Measurements from ENCODE around the gene LCOR.

The LCOR gene

DNA sequence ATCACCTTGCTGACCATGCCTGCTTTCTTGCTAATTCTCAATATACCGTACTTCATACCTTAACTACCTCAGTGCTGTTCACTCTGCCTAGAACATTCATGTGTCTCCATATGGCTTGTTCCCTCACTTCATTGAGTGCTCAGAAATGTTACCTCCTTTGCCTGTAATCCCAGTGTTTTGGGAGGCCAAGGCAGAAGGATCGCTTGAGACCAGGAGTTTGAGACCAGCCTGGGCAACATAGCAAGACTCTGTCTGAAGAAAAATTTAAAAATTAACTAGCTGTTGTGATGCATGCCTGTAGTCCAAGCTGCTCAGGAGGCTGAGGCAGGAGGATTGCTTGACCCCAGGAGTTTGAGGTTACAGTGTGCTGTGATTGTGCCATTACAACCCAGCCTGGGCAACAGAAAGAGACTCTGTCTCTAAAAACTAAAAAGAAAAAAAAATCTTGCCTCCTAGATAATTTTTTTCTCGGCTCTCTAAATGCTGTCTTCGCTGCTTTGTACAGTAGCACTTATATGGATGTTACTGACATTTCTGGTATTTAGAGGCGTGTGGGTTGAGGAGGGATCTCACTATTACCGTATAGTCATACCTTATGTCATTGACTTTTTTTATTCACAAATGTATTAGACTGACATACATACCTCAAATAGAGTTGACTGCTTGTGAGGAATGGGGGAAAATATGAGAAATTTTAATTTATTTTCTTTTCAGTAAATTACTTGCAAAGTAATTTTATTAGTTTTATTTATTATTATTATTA, 63.7 kb downstream of the LCOR start:
- Mint-ChIP-seq H3K9me3 (no peaks in the 10 kb centered on the region), H3K36me3 (peaks cover 6% of the 10 kb centered on the region), H3K4me1 (peaks cover 60% of the 10 kb centered on the region), H3K27ac (no peak overlapping the region), H3K4me3 (no peak overlapping the region)
- DNase-seq (ENCODE audit: low spot score in 2 of 2) (no peak), ATAC-seq (peak; percentile 72)

GRCh38 chr10:96896884-96897589, 64.9 kb downstream of the LCOR start:
- Mint-ChIP-seq H3K9me3 (no peaks in the 10 kb centered on the region), H3K36me3 (peaks cover 6% of the 10 kb centered on the region), H3K4me1 (peaks cover 58% of the 10 kb centered on the region), H3K27ac (no peak overlapping the region), H3K4me3 (peak overlapping the region; percentile 17)
- DNase-seq (ENCODE audit: low spot score in 2 of 2) (no peak), ATAC-seq (peak; percentile 92)

DNA sequence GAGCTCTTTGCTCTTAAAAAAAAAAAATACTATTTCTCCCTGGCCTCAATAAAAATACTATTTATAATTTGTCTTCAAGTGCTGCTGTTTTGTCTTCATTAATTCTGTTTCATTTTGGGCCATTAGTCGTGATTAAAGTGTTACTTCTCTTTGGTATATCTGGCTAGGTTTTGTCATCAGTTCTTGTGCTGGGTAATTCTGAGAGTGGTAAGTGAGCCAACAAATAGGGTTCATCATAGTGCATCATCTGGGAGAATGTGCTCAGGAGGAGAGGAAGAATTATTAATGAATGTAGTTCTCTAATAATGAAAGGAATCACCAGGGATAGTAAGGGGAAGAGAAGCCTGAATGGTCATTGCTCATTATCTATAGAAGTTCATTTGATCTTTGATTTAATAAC, 70.0 kb downstream of the LCOR start:
- Mint-ChIP-seq H3K36me3 (no peaks in the 10 kb centered on the region), H3K4me1 (peaks cover 51% of the 10 kb centered on the region), H3K27ac (no peak overlapping the region), H3K9me3 (no peaks in the 10 kb centered on the region), H3K4me3 (peak overlapping the region; percentile 3)
- no peak for DNase-seq (ENCODE audit: low spot score in 2 of 2)
- ATAC-seq, result peak; percentile 56

DNA sequence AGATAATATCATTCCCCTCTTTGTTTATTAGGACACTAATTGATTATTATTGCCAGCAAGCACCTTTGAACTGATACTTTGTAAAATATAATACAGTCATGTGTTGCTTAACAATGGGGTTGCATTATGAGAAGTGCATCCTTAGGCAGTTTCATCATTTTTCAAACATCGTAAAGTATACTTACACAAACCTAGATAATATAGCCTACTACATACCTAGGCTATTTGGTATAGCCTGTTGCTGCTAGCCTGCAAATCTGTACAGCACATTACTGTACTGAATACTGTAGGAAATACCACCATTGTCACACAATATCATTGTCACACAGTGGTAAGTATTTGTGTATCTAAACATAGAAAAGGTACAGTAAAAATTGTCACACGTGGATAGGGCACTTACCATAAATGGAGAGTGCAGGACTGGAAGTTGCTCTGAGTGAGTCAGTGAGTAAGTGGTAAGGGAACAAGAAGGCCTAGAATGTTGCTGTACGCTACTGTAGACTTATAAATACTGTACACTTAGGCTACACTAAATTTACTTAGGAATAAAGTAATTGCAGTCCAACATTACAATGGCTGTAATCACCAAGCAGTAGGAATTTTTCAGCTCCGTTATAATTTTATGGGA, 70.7 kb downstream of the LCOR start:
- H3K36me3 Mint-ChIP-seq, result peaks cover 5% of the 10 kb centered on the region
- no peak for DNase-seq (ENCODE audit: low spot score in 2 of 2)
- H3K27ac Mint-ChIP-seq, result no peak overlapping the region
- peaks cover 45% of the 10 kb centered on the region for H3K4me1 Mint-ChIP-seq
- ATAC-seq, result peak; percentile 69
- H3K4me3 Mint-ChIP-seq, result no peak overlapping the region
- no peaks in the 10 kb centered on the region for H3K9me3 Mint-ChIP-seq

GRCh38 chr10:96904648-96905047, 72.5 kb downstream of the LCOR start:
- Mint-ChIP-seq H3K9me3 (no peaks in the 10 kb centered on the region), H3K4me1 (peaks cover 37% of the 10 kb centered on the region), H3K36me3 (peaks cover 16% of the 10 kb centered on the region), H3K27ac (no peak overlapping the region), H3K4me3 (no peak overlapping the region)
- no peak for ATAC-seq
- DNase-seq (ENCODE audit: low spot score in 2 of 2), result no peak

DNA sequence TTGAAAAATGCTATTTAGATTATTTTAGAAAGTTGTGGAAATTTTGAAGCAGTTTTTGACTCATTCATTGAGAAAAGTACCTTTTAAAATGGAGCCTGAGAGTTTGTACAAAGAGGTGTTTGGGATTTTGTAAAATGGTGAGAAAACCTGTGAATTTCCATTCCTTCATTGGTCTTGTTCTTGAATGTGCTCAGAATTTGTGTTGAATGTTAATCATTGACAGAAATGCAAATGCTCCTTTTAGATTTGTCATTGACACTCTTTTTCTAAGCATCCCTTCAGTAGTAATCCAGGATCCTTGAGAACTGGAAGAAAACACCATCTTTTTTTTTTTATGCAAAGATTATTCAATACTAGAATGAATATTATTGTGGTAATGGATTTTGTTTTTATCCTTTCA, 74.8 kb downstream of the LCOR start:
- H3K27ac Mint-ChIP-seq, result no peak overlapping the region

DNA sequence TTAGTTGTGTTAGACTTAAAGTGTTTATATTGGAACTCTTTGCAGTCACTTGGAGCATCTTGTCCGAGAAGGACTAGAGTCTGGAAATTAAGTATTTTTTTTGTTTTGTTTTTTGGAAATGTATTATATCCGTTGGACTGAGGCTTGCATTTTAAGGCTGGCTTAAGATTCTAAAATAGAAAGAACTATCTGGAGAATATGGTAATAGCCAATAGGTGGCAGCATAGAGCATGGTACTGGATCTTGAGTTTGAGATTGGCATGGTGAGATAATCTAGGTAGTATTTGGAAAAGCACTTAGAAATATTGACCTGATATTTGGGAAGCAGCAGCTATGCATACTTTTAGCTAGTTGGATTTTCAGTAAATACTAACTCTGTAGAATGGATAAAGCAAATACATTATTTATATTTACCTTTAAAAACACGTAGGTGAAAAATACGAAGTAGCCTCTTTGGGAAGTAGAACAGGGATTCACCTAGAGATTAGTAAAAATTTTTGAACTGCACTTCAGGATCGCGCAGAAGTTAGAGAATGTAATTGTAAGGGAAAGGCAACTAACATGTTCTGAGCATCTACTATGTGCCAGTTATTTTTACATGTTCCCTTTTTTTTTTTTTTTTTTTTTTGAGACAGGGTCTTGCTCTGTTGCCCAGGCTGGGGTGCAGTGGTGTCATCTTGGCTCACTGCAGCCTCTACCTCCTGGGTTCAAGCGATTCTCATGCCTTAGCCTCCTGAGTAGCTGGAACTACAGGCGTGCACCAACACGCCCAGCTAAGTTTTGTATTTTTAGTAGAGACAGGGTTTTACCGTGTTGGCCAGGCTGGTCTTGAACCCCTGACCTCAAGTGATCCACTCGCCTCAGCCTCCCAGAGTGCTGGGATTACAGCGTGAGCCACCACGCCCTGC, 78.6 kb downstream of the LCOR start:
- peak; percentile 53 for ATAC-seq
- Mint-ChIP-seq H3K27ac (no peak overlapping the region), H3K4me3 (no peak overlapping the region), H3K4me1 (peaks cover 12% of the 10 kb centered on the region), H3K9me3 (no peaks in the 10 kb centered on the region), H3K36me3 (peaks cover 44% of the 10 kb centered on the region)
- DNase-seq (ENCODE audit: low spot score in 2 of 2), result no peak

More for the DNA sequence above, 74.8 kb downstream of the LCOR start:
- ATAC-seq (no peak), DNase-seq (ENCODE audit: low spot score in 2 of 2) (no peak)
- H3K4me1 Mint-ChIP-seq, result peaks cover 37% of the 10 kb centered on the region
- no peak overlapping the region for H3K4me3 Mint-ChIP-seq
- H3K36me3 Mint-ChIP-seq, result peaks cover 22% of the 10 kb centered on the region
- H3K9me3 Mint-ChIP-seq, result no peaks in the 10 kb centered on the region

DNA sequence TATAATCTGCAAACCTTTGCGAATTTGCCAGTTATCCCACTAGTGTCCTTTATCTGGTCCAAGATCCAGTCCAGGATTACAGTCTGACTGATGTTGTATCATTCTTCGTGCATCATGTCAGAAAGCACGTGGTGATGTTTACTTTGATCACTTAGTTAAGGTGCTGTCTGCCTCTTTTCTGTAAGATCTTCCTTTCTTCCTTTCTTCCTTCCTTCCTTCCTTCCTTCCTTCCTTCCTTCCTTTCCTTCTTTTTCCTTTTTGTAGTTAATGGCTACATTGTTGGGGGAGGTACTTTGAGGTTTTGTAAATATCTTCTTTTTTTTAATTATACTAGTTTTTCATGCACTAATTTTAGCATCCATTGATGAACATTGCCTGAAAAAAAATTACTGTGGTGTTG, 80.3 kb downstream of the LCOR start:
- no peaks in the 10 kb centered on the region for H3K9me3 Mint-ChIP-seq
- no peak for DNase-seq (ENCODE audit: low spot score in 2 of 2)
- H3K4me1 Mint-ChIP-seq, result peaks cover 18% of the 10 kb centered on the region
- ATAC-seq, result no peak
- peaks cover 43% of the 10 kb centered on the region for H3K36me3 Mint-ChIP-seq
- H3K27ac Mint-ChIP-seq, result no peak overlapping the region
- H3K4me3 Mint-ChIP-seq, result no peak overlapping the region

DNA sequence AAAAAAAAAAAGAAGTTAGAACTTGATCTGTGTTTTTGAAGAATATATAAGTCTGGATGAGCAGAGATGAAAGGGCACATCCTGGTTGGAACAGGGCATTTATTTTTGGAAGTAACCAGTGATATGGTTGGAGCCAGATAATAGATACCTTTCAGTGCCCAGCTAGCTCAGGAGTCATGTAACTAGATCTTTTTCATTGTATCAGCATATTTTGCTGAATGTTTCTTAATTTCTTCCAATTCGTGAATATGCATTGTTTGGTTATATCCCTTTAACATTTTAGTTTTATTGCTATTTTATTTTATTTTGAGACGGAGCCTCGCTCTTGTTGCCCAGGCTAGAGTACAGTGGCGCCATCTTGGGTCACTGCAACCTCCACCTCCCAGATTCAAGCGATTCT, 81.8 kb downstream of the LCOR start:
- Mint-ChIP-seq H3K27ac (no peak overlapping the region), H3K36me3 (peaks cover 28% of the 10 kb centered on the region), H3K4me1 (peaks cover 31% of the 10 kb centered on the region), H3K9me3 (no peaks in the 10 kb centered on the region), H3K4me3 (no peak overlapping the region)
- ATAC-seq (no peak), DNase-seq (ENCODE audit: low spot score in 2 of 2) (no peak)

DNA sequence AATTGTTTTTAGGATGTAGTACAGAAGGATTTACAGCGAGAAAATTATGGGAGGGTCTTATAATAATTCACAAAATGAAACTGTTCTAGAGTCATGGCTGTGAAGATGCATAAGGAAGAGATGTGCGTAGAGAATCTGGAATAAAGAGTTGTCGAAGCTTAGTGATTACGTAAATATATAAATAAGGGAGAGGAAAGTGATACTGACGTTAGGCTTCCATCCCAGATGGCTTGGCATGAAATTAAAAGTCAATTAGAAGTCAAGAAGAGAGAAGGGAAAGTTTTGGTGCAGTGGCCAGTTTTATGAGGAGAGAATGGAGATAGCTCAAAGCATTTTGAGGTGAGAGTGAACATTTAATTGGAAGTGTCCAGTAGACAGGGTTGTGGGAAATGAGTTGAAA, 85.5 kb downstream of the LCOR start:
- Mint-ChIP-seq H3K36me3 (peaks cover 22% of the 10 kb centered on the region), H3K27ac (no peak overlapping the region), H3K4me1 (peaks cover 32% of the 10 kb centered on the region), H3K4me3 (no peak overlapping the region), H3K9me3 (no peaks in the 10 kb centered on the region)
- ATAC-seq (no peak), DNase-seq (ENCODE audit: low spot score in 2 of 2) (no peak)

DNA sequence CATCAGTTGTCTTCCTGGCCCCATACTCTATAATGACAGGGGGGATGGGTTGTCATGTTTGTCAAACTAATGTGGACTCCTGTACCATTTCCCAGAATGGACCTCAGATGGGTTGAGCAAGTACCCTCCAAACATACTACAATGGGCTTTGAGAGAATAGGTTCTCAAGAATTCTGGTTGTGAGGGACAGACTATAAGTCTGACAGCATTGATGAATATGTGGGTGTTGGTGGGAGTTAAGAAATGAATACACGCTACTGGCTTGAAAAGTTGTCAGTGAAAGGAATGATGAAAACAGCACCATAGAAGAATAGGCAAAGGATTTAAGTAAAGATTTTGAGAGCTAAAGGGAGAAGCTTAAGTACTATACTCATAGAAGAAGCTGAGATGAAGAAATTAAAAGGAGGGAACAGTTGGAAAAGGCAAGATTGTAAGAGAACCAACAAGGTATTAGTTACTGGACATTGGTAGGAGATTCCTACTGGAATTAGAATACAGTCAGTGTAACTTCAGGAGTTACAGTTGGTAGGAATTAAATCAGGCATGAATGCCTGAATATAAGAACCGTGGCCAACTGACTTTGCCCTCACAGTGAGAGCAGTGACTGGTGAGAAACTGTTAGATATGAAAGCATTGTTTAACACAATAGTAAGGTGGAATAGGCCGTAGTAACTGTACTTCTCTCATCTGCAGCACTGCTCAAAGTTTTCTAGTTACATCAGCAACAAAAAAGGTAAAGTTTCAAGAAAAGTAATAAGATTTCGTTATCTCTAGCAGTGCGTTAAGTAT, 86.3 kb downstream of the LCOR start:
- DNase-seq (ENCODE audit: low spot score in 2 of 2) (no peak), ATAC-seq (peak; percentile 88)
- H3K27ac Mint-ChIP-seq, result peak overlapping the region; percentile 0
- no peaks in the 10 kb centered on the region for H3K9me3 Mint-ChIP-seq
- H3K36me3 Mint-ChIP-seq, result peaks cover 14% of the 10 kb centered on the region
- peaks cover 37% of the 10 kb centered on the region for H3K4me1 Mint-ChIP-seq
- no peak overlapping the region for H3K4me3 Mint-ChIP-seq

- Mint-ChIP-seq H3K4me3 (no peak overlapping the region), H3K27ac (no peak overlapping the region), H3K4me1 (peaks cover 39% of the 10 kb centered on the region), H3K36me3 (peaks cover 12% of the 10 kb centered on the region), H3K9me3 (no peaks in the 10 kb centered on the region)
- DNase-seq (ENCODE audit: low spot score in 2 of 2) (no peak), ATAC-seq (peak; percentile 69)
These were observed 87.8 kb downstream of the LCOR start for GRCh38 chr10:96919785-96920430.

- Mint-ChIP-seq H3K4me3 (no peak overlapping the region), H3K36me3 (peaks cover 13% of the 10 kb centered on the region), H3K4me1 (peaks cover 39% of the 10 kb centered on the region), H3K9me3 (no peaks in the 10 kb centered on the region), H3K27ac (no peak overlapping the region)
- ATAC-seq (no peak), DNase-seq (ENCODE audit: low spot score in 2 of 2) (no peak)
These were observed 89.6 kb downstream of the LCOR start for GRCh38 chr10:96921655-96922054.
